22Rv1 (cell line): ENCODE results near the gene GOLGA6L7.

ENCODE experiments used
- CTCF ChIP-seq: fragments of 450-650 bp; IDR thresholded peaks from 2 replicates; pipeline ENCODE4 v1.5.1; 2017; ENCODE audit warnings: mild to moderate bottlenecking
- ZFX ChIP-seq: fragments of 450-650 bp; IDR thresholded peaks from 2 replicates; pipeline ENCODE4 v1.6.1; 2017; ENCODE audit warnings: antibody characterized with exemption, borderline replicate concordance

- no peak for TF ChIP-seq CTCF
- TF ChIP-seq ZFX: no peak
Observed at GRCh38 chr15:28879551-28879950, 31.1 kb upstream of the GOLGA6L7 start.
